K562 (cell line): ENCODE data around the gene MALAT1. TPM values are rescaled to one million over a fixed set of nuclear protein-coding genes. Genes with fewer than 3 reads are reported as not detected.

Experiments
- ATAC-seq: fragments of 200-7000 bp; cut with Tn5 transposase; 3 replicates; pipeline ENCODE4 v1.9.1; 2020; ENCODE audit warnings: moderate library complexity
- BruUV-seq: library from RNA; stranded (reverse); fragments of 400-500 nt; replicated peaks from 2 replicates; lab custom pipeline; 2021; lab: Mats Ljungman, UMichigan
- CTCF ChIA-PET: fragments of 300-600 bp; formaldehyde crosslinking; extraction: SDS; loops from one replicate; lab custom pipeline; 2021; ENCODE audit warnings: low intra/inter-chr PET ratio; lab: Yijun Ruan, JAX
- POLR2A ChIA-PET: fragments of 300-600, 350-650 bp; sonication (Branson Sonifier 250); formaldehyde crosslinking; extraction: SDS; loops from one replicate; lab custom pipeline; 2021; ENCODE audit warnings: antibody characterized with exemption, inconsistent platforms; lab: Yijun Ruan, JAX
- DNase-seq, 4 experiments: peaks; one replicate each; pipeline versions ENCODE4 v3.0.0 to v3.0.0-alpha.2; 2011 to 2018; ENCODE audit warnings: low spot score in 3 of 4, mixed read lengths in 3 of 4; ENCODE audit errors: extremely low read depth in 1 of 4
- FAIRE-seq: peaks from 2 replicates; lab custom pipeline; 2011; peaks lifted over from hg19 to GRCh38; lab: Jason Lieb, UNC
- H2AFZ ChIP-seq: 2 replicates; pipeline ENCODE4 v1.6.0; 2011; ENCODE audit warnings: low read depth, low read length, control low read depth, inconsistent platforms
- H3K27ac ChIP-seq: fragments of 200-600 bp; 3 replicates; pipeline ENCODE4 v1.8.0; 2011; ENCODE audit warnings: low read depth, mild to moderate bottlenecking, control low read depth, inconsistent platforms, low read length, moderate library complexity, mixed read lengths; ENCODE audit errors: extremely low read depth
- H3K27me3 ChIP-seq, 2 experiments: fragments of 300-600 bp in 1 of 2; 2 replicates in 1 of 2; 3 replicates in 1 of 2; pipeline versions ENCODE4 v1.6.0 to v1.8.0; 2011; ENCODE audit warnings: inconsistent platforms in 2 of 2, low read length in 2 of 2, mild to moderate bottlenecking in 1 of 2, mixed read lengths in 1 of 2, moderate library complexity in 1 of 2; ENCODE audit not compliant: control insufficient read depth in 2 of 2, insufficient read depth in 2 of 2
- H3K36me3 ChIP-seq: fragments of 300-600 bp; 3 replicates; pipeline ENCODE4 v1.8.0; 2011; ENCODE audit warnings: mild to moderate bottlenecking, low read length, inconsistent platforms; ENCODE audit not compliant: control insufficient read depth, insufficient read depth
- H3K4me1 ChIP-seq, 2 experiments: fragments of 200-600 bp in 1 of 2; replicated peaks in 1 of 2; 2 replicates in 1 of 2; 3 replicates in 1 of 2; pipeline versions ENCODE4 v1.5.1 to v1.8.0; 2011; ENCODE audit warnings: inconsistent platforms in 2 of 2, low read length in 2 of 2, mild to moderate bottlenecking in 1 of 2, mixed read lengths in 1 of 2, moderate library complexity in 1 of 2; ENCODE audit not compliant: control insufficient read depth in 2 of 2, insufficient read depth in 2 of 2
- H3K4me2 ChIP-seq: 2 replicates; pipeline ENCODE4 v1.6.1; 2011; ENCODE audit warnings: low read length, control low read depth, inconsistent platforms, mixed read lengths; ENCODE audit not compliant: insufficient read depth
- H3K4me3 ChIP-seq: fragments of 200-600 bp; sonication (generic), shearing (Covaris generic); 2 replicates; pipeline ENCODE4 v1.5.1; 2016; ENCODE audit warnings: control low read depth, inconsistent platforms
- H3K79me2 ChIP-seq: fragments of 200-600 bp; 3 replicates; pipeline ENCODE4 v1.8.0; 2011; ENCODE audit warnings: low read length, inconsistent platforms; ENCODE audit not compliant: control insufficient read depth, insufficient read depth
- H3K9ac ChIP-seq, 2 experiments: 2 replicates each; pipeline versions ENCODE4 v1.6.0 to v1.6.1; 2011; ENCODE audit warnings: low read depth in 2 of 2, low read length in 2 of 2, control low read depth in 1 of 2, inconsistent platforms in 1 of 2, mild to moderate bottlenecking in 1 of 2, mixed read lengths in 1 of 2; ENCODE audit not compliant: insufficient read depth in 1 of 2
- H3K9me1 ChIP-seq: one replicate; pipeline ENCODE4 v1.6.0; 2011; ENCODE audit warnings: inconsistent platforms, mild to moderate bottlenecking, low read length, moderate library complexity; ENCODE audit not compliant: control insufficient read depth, insufficient read depth
- H3K9me3 ChIP-seq: replicated peaks from 2 replicates; pipeline ENCODE4 v1.5.1; 2011; ENCODE audit warnings: low read depth, low read length, inconsistent platforms; ENCODE audit not compliant: control insufficient read depth, insufficient read depth
- H4K20me1 ChIP-seq: replicated peaks from 2 replicates; pipeline ENCODE4 v1.6.1; 2011; ENCODE audit warnings: low read length, inconsistent platforms, mixed read lengths; ENCODE audit not compliant: control insufficient read depth, insufficient read depth
- C11orf30 ChIP-seq: fragments of 450-650 bp; IDR thresholded peaks from 2 replicates; pipeline ENCODE4 v1.6.1; 2016; ENCODE audit warnings: low read depth, mild to moderate bottlenecking
- CBFB ChIP-seq: sonication (generic); formaldehyde crosslinking; IDR thresholded peaks from 2 replicates; pipeline ENCODE4 v1.4.0; 2020; ENCODE audit warnings: mild to moderate bottlenecking, missing genetic modification reagents
- CUX1 ChIP-seq: fragments of 200-800 bp; sonication (Bioruptor generic); IDR thresholded peaks from 2 replicates; pipeline ENCODE4 v1.6.1; 2016; ENCODE audit warnings: missing genetic modification characterization, missing compliant biosample characterization
- DACH1 ChIP-seq: fragments of 450-650 bp; IDR thresholded peaks from 2 replicates; pipeline ENCODE4 v1.6.1; 2018; ENCODE audit not compliant: partially characterized antibody
- DPF2 ChIP-seq: fragments of 450-650 bp; IDR thresholded peaks from 2 replicates; pipeline ENCODE4 v1.6.1; 2016
- EGR1 ChIP-seq: fragments of 450-650 bp; conservative IDR thresholded peaks from 2 replicates; pipeline ENCODE4 v1.6.1; 2017; ENCODE audit warnings: mild to moderate bottlenecking
- EZH2 ChIP-seq: IDR thresholded peaks from 2 replicates; pipeline ENCODE4 v1.6.1; 2012; ENCODE audit warnings: low read depth, mild to moderate bottlenecking, inconsistent platforms, low read length, borderline replicate concordance
- FOXP1 ChIP-seq: sonication (generic); formaldehyde crosslinking; IDR thresholded peaks from 2 replicates; pipeline ENCODE4 v1.8.0; 2022; ENCODE audit warnings: mild to moderate bottlenecking, missing genetic modification reagents
- HIVEP1 ChIP-seq: fragments of 250-450 bp; sonication (Bioruptor Pico); IDR thresholded peaks from 2 replicates; pipeline ENCODE4 v1.4.0; 2020; ENCODE audit warnings: mild to moderate bottlenecking
- MAFG ChIP-seq: fragments of 450-650 bp; conservative IDR thresholded peaks from 2 replicates; pipeline ENCODE4 v1.6.1; 2016; ENCODE audit warnings: missing genetic modification characterization, missing compliant biosample characterization
- NFXL1 ChIP-seq: fragments of 450-650 bp; formaldehyde crosslinking; IDR thresholded peaks from 2 replicates; pipeline ENCODE4 v1.4.0; 2021; ENCODE audit warnings: mild to moderate bottlenecking
- PHTF2 ChIP-seq: fragments of 250-450 bp; sonication (Bioruptor Pico); IDR thresholded peaks from 2 replicates; pipeline ENCODE4 v1.5.0; 2021; ENCODE audit warnings: mild to moderate bottlenecking
- RCOR1 ChIP-seq, 2 experiments: IDR thresholded peaks; 2 replicates each; pipeline ENCODE4 v1.6.1; 2012; ENCODE audit warnings: low read depth in 2 of 2, low read length in 2 of 2, borderline replicate concordance in 1 of 2, improper control_type of control experiment in 1 of 2
- TARDBP ChIP-seq: fragments of 450-650 bp; IDR thresholded peaks from 2 replicates; pipeline ENCODE4 v1.6.1; 2016
- ZNF316 ChIP-seq: fragments of 450-650 bp; IDR thresholded peaks from 2 replicates; pipeline ENCODE4 v1.6.1; 2016
- ZNF41 ChIP-seq: fragments of 250-450 bp; sonication (Bioruptor Pico); conservative IDR thresholded peaks from 2 replicates; pipeline ENCODE4 v1.4.0; 2020; ENCODE audit warnings: mild to moderate bottlenecking
- ZNF583 ChIP-seq: fragments of 250-450 bp; sonication (Bioruptor Pico); IDR thresholded peaks from 2 replicates; pipeline ENCODE4 v1.4.0; 2020
- WGBS: fragments of 100-300 bp; shearing (Covaris generic); methylation state at CpG from one replicate; pipeline ENCODE4 v1.1.6; 2016; ENCODE audit warnings: low coverage, mixed read lengths; ENCODE audit not compliant: insufficient coverage; ENCODE audit errors: missing lambda C conversion rate; 5-methylcytosine and 5-hydroxymethylcytosine counted together
- in situ Hi-C: fragments of 300-500 bp; cut with MboI; formaldehyde crosslinking; loops from 4 replicates; pipeline ENCODE4 v1.15.0; 2018; ENCODE audit warnings: inconsistent platforms, mixed read lengths
- intact Hi-C: fragments of 100-400 bp; cut with micrococcal nuclease; formaldehyde crosslinking; loops from 2 replicates; pipeline ENCODE4 v1.14.2; 2022
- polyA plus RNA-seq, 8 experiments: library from polyadenylated mRNA; depleted of rRNA in 4 of 8; stranded (reverse) in 5 of 8; unstranded in 3 of 8; fragments of >200 nt; fragmentation: Nextera tagmentation in 2 of 8; fragmentation: Illumina TruSeq in 1 of 8; extraction: Ambion mirVana in 2 of 8; extraction: Trizol in 1 of 8; gene quantifications; 2 replicates each; pipeline versions ENCODE4 v1.2.1 to v1.2.3, GENCODE V29; 2011 to 2014; ENCODE audit warnings: inconsistent platforms in 1 of 8, missing spikeins in 1 of 8
- total RNA-seq, 7 experiments: library from RNA; depleted of rRNA in 6 of 7; stranded (reverse); fragments of >200 nt in 6 of 7; fragmentation: Illumina TruSeq in 2 of 7; extraction: Trizol in 2 of 7; gene quantifications; 2 replicates each; pipeline versions ENCODE4 v1.2.1 to v1.2.3, GENCODE V29; 2011 to 2021; ENCODE audit warnings: low replicate concordance in 1 of 7
- TF ChIP-seq, protein P1 (sequence below): sonication (generic); formaldehyde crosslinking; IDR thresholded peaks from 2 replicates; pipeline ENCODE4 v1.8.0; 2022; ENCODE audit warnings: missing genetic modification reagents, mild to moderate bottlenecking, moderate library complexity, borderline replicate concordance

Gene MALAT1
- total and polyA plus RNA-seq, 9 of the 15 experiments (the other 6 are each of a cell fraction or from before 2014, with no cell fraction given): 363 to 8,715 (median 2,351) TPM

DNA sequence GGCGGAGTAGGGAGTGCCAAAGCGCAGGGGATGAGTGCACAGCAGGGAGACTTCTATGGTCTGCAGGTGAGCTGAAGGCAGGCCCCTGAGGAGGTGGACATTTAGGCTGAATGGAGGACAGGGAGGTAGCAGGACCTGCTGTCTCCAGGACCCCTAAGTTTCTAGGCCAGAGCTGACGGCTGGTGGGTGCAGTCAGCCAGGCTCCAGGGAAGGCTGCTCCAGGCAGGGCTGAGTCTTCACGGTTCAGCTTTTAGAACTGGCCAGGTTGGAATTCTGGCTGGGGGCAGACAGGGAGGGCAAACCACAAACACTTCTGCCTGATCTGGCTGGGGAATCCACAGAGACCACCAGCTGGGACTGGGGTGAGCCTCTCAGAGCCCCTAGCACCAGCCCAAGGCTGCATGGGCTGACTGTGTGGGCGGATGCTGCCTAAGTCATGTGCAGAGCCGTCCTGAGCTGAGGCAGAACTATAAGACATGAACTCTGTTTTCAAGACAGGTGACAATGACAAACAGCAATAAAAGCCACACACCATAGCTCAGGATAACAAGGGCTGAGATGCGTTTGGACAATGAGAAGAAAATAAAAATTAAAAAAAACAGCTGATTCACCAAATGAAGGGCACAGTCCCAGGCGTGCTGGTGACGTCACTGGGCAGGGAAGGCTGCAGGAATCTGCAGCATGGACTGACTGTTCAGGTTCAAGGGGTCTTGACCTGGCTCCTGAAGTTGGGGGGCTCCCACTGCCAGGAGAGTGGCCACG is 10.4 kb upstream of the MALAT1 start:
- ChIA-PET CTCF (no interaction called here), POLR2A (interaction anchor here (0.7 to 27.6 kb wide), 7 partner anchors 15 to 319 kb away, joined by 3 to 2118 read pairs (median 5); partner anchors contain the start of genes MALAT1 and NEAT1)
- no peaks in the 10 kb centered on the region for H4K20me1 ChIP-seq
- no peak for ATAC-seq
- 28% methylated on average over 8 of the region's 10 CpGs for WGBS
- H3K4me1 ChIP-seq: peaks cover 70 to 77% of the 10 kb centered on the region in 2 experiments
- peak overlapping the region; percentile 19 to 85; a peak in 3 of 4 replicates for H3K9ac ChIP-seq
- H2AFZ ChIP-seq: peak overlapping the region; percentile 63
- H3K9me3 ChIP-seq: no peaks in the 10 kb centered on the region
- peaks cover 27% of the 10 kb centered on the region for H3K79me2 ChIP-seq
- H3K4me2 ChIP-seq: peak overlapping the region; percentile 39; the same call in 1 of the 2 replicates
- peak; percentile 54 for FAIRE-seq
- no peaks in the 10 kb centered on the region for H3K36me3 ChIP-seq
- H3K27ac ChIP-seq: peak overlapping the region; percentile 54; the same call in 2 of the 3 replicates
- peaks cover 6% of the 10 kb centered on the region for H3K9me1 ChIP-seq
- H3K27me3 ChIP-seq: no peaks in the 10 kb centered on the region
- DNase-seq: peak in 1 of 4 experiments; percentile 41
- BruUV-seq: no TSS peak
- no peak overlapping the region for H3K4me3 ChIP-seq
- in situ Hi-C loops: no loop called here
- intact Hi-C loops: no loop called here
- TF ChIP-seq NFXL1 (CRISPR knock-in tag): no peak
- TF ChIP-seq, protein P1, sequence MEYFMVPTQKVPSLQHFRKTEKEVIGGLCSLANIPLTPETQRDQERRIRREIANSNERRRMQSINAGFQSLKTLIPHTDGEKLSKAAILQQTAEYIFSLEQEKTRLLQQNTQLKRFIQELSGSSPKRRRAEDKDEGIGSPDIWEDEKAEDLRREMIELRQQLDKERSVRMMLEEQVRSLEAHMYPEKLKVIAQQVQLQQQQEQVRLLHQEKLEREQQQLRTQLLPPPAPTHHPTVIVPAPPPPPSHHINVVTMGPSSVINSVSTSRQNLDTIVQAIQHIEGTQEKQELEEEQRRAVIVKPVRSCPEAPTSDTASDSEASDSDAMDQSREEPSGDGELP (CRISPR knock-in tag): peak; percentile 39; the same call in 1 of the 2 replicates
- TF ChIP-seq ZNF583 (CRISPR knock-in tag): 0 out of 2 replicates have a peak, but pooled peaks have one; percentile 16
- TF ChIP-seq ZNF316: peak; percentile 75
- peak; percentile 49 for TF ChIP-seq DACH1
- no peak for TF ChIP-seq CUX1 (CRISPR knock-in tag)
- no peak for TF ChIP-seq TARDBP
- no peak for TF ChIP-seq ZNF41 (CRISPR knock-in tag)
- peak; percentile 88 for TF ChIP-seq EGR1
- no peak for TF ChIP-seq HIVEP1 (CRISPR knock-in tag)
- 0 out of 2 replicates have a peak, but pooled peaks have one; percentile 40 for TF ChIP-seq CBFB (CRISPR knock-in tag)
- peak; percentile 30; the same call in 1 of the 2 replicates for TF ChIP-seq MAFG (tag)
- peak in 1 of 2 experiments; percentile 16; a peak in 1 of 4 replicates for TF ChIP-seq RCOR1 (IDR thresholded peaks at IDR 0.05; ENCODE audit: borderline replicate concordance in 1 of 2, low read depth in 2 of 2, low read length in 2 of 2)
- no peak for TF ChIP-seq EZH2
- TF ChIP-seq FOXP1 (CRISPR knock-in tag): no peak
- TF ChIP-seq C11orf30: peak; percentile 70
- no peak for TF ChIP-seq PHTF2 (CRISPR knock-in tag)
- TF ChIP-seq DPF2: 0 out of 2 replicates have a peak, but pooled peaks have one; percentile 23
